HTERT RPE-1 (cell line): ENCODE data around the gene MAPKAP1.

Source experiments
- in situ Hi-C: fragments of 300-500 bp; cut with MboI; formaldehyde crosslinking; loops from 4 replicates; pipeline ENCODE4 v1.14.3; 2020; ENCODE audit warnings: low sequenced_read_pairs

Gene MAPKAP1

GRCh38 chr9:125706651-125707471 is at the start of gene MAPKAP1:
TSS of gene MAPKAP1 (minus strand) at chr9:125707208. CDS start at chr9:125672574, 34,634 bp downstream.
- in situ Hi-C loops, result no loop called here

GRCh38 chr9:125756518-125756917 is 49.5 kb upstream of the MAPKAP1 start:
- in situ Hi-C loops, result no loop called here

- in situ Hi-C loops, result no loop called here
Measured at GRCh38 chr9:125755340-125755739, 48.3 kb upstream of the MAPKAP1 start.

- in situ Hi-C loops, result no loop called here
Measured at GRCh38 chr9:125754096-125754495, 47.1 kb upstream of the MAPKAP1 start.

GRCh38 chr9:125752070-125752628 is 45.1 kb upstream of the MAPKAP1 start:
- in situ Hi-C loops, result no loop called here

GRCh38 chr9:125750627-125751011 is 43.6 kb upstream of the MAPKAP1 start:
- in situ Hi-C loops, result no loop called here

GRCh38 chr9:125749951-125750626 is 43.1 kb upstream of the MAPKAP1 start:
- in situ Hi-C loops, result no loop called here

- in situ Hi-C loops, result no loop called here
Measured at GRCh38 chr9:125749287-125749935, 42.4 kb upstream of the MAPKAP1 start.

- in situ Hi-C loops, result no loop called here
Measured at GRCh38 chr9:125748446-125749099, 41.6 kb upstream of the MAPKAP1 start.

- in situ Hi-C loops, result no loop called here
Measured at GRCh38 chr9:125747765-125748445, 40.9 kb upstream of the MAPKAP1 start.

GRCh38 chr9:125747053-125747764 is 40.2 kb upstream of the MAPKAP1 start, which contains the start of gene PBX3:
TSS of gene PBX3 (plus strand) at chr9:125747373.
- in situ Hi-C loops, result no loop called here

GRCh38 chr9:125746774-125747052 is 39.7 kb upstream of the MAPKAP1 start:
- in situ Hi-C loops, result no loop called here

GRCh38 chr9:125746017-125746773 is 39.2 kb upstream of the MAPKAP1 start:
- in situ Hi-C loops, result no loop called here

GRCh38 chr9:125745682-125746016 is 38.6 kb upstream of the MAPKAP1 start:
- in situ Hi-C loops, result no loop called here

- in situ Hi-C loops, result no loop called here
Measured at GRCh38 chr9:125745018-125745417, 38.0 kb upstream of the MAPKAP1 start.

- in situ Hi-C loops, result no loop called here
Measured at GRCh38 chr9:125744616-125745015, 37.6 kb upstream of the MAPKAP1 start.

- in situ Hi-C loops, result no loop called here
Measured at GRCh38 chr9:125743682-125744428, 36.8 kb upstream of the MAPKAP1 start.

GRCh38 chr9:125742657-125743056 is 35.6 kb upstream of the MAPKAP1 start:
- in situ Hi-C loops, result no loop called here

- in situ Hi-C loops, result no loop called here
Measured at GRCh38 chr9:125739436-125739835, 32.4 kb upstream of the MAPKAP1 start.
